Effector CD8-positive, alpha-beta T cell (primary cell): ENCODE data around the gene ZNF655.
"Not testable (repeated sequence)": the region's sequence is repeated elsewhere in the genome, so short reads cannot be mapped to it uniquely, and the experiment has no call there.

Experiments used
- DNase-seq: peaks from one replicate; lab custom pipeline; 2025; lab: John Stamatoyannopoulos, UW
- total RNA-seq, 4 experiments: gene quantifications; one replicate each; lab custom pipeline; 2026; lab: John Stamatoyannopoulos, UW

The ZNF655 gene
- total RNA-seq: 197 to 250 (median 248) reads per million in 4 experiments

- peak; percentile 91 for DNase-seq
These were observed at the start of gene ZNF655 for GRCh38 chr7:99558306-99559174. Gene ZNF655 (plus strand): TSS chr7:99558642. CDS start chr7:99560560, 1,918 bp downstream.

DNA sequence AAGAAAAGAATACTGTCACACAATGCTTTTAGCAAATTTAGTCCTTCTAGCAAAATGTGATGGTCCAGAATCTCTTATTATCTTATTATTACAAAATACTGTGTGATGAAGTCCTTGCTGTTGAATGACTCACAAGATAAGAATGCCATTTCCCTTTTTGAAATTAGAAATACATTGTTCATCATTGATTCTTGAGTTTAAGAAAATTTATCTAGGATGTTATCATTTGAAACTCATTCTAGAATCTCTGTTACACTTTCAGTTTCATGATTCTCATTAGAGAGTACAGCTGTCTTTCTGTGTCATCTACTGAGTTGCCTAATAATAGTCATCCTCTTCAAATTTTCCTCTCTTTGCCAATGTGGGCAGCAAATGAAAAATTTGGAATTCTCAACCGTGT lies 44.4 kb upstream of the ZNF655 start:
- DNase-seq: no peak

- DNase-seq: no peak
These were observed 37.0 kb upstream of the ZNF655 start for GRCh38 chr7:99521399-99521798.

- DNase-seq: no peak
These were observed 32.6 kb upstream of the ZNF655 start for GRCh38 chr7:99525713-99526440.

- no peak for DNase-seq
These were observed 27.1 kb upstream of the ZNF655 start for GRCh38 chr7:99531354-99531765.

- no peak for DNase-seq
These were observed 22.8 kb upstream of the ZNF655 start for GRCh38 chr7:99535667-99536066.

- no peak for DNase-seq
These were observed 19.1 kb upstream of the ZNF655 start for GRCh38 chr7:99539213-99539811.

DNA sequence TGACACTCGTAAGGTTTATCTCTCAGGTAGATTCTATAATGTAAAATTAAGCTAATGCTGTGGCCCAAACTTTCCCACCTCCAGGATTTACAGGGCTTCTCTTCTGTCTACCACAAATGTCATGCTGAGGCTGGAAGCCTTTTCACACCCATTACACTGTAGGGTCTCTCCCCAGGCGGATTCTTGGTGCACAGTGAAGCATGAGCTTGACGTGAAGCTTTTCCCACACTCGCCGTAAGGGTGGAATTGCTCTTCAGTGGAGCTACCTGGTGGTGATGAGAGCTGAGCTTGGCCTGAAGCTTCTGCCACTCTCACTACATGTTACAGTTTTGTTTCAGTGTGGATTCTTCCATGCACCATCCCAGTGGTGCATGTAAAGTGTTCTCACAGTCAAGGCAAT lies 17.9 kb upstream of the ZNF655 start:
- no peak for DNase-seq

DNA sequence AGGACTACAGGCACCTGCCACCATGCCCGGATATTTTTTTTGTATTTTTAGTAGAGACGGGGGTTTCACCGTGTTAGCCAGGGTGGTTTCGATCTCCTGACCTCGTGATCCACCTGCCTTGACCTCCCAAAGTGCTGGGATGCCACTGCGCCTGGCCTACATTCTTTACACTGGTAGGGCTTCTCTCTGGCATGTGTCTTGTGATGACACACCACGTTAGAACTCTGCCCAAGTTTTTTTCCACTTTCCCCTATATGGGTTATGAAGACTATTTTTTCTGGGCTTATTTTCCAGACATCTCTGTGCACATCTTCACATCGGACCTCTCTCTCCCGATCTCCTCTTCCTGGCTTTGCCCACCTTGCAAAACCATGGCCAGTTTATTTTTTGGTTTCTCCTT lies 17.2 kb upstream of the ZNF655 start:
- DNase-seq: no peak

DNA sequence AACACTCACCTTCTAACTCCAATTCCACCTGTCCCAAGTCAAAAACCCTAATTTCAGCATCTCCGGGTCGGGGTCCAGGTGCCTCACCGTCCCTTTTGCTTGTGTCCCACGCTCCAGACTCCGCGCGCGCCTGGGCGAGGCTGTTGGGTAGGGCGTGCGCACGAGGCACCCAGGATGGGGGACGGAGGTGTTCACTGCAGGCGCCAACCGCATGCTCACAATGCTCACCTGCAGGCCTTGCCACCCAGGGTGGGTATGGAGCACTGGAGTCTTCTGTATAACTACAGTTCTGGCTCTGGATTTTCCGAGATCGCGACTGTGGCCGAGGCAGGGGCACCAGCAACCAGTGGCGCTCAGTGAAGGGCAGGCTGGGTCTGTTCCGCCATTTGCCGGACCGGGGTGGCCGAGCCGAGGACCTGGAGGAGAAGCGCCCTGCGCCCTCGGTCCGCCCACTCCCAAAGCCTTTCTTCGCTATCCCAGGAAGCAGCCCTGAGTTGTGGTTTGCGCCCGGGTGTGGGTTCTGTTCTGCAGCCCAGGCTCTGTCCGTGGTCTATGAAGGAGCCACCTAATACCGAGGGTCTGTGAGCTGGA lies 15.3 kb upstream of the ZNF655 start:
- no peak for DNase-seq

DNA sequence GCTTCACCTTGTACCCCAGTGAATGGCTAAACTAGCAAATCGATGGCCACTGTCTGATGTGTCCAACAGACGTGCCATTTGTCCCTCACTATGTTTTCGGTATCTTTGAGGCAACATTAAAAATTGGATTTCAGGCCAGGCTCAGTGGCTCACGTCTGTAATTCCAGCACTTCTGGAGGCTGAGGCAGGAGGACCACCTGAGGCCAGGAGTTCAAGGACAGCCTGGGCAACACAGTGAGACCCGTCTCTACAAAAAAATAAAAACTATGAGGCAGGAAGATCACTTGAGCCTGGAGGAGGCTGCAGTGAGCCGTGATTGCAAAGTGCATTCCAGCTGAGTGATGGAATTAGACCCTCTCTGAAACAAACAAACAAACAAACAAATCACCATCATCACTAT lies 14.5 kb upstream of the ZNF655 start:
- no peak for DNase-seq

- DNase-seq: not testable (repeated sequence)
These were observed 13.1 kb upstream of the ZNF655 start for GRCh38 chr7:99545308-99545707.

DNA sequence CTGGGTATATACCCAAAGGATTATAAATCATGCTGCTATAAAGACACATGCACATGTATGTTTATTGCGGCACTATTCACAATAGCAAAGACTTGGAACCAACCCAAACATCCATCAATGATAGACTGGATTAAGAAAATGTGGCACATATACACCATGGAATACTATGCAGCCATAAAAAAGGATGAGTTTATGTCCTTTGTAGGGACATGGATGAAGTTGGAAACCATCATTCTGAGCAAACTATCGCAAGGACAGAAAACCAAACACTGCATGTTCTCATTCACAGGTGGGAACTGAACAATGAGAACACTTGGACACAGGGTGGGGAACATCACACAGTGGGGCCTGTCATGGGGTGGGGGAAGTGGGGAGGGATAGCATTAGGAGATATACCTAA lies 8.9 kb upstream of the ZNF655 start:
- DNase-seq: not testable (repeated sequence)

DNA sequence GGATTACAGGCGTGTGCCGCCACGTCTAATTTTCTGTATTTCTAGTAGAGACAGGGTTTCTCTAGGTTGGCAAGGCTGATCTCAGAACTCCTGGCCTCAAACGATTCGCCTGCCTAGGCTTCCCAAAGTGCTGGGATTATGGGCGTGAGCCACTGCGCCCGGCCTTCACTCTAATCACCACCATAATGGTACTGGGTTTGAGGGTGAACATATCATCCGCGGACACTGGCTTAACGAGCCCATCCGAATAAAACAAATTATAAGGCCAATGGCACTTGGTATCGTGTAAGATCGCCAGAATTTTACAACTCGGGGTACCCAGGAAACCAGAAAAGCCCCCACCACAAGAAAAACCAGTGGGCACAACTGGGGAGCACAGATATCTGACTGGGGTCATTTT lies 7.1 kb upstream of the ZNF655 start:
- no peak for DNase-seq

DNA sequence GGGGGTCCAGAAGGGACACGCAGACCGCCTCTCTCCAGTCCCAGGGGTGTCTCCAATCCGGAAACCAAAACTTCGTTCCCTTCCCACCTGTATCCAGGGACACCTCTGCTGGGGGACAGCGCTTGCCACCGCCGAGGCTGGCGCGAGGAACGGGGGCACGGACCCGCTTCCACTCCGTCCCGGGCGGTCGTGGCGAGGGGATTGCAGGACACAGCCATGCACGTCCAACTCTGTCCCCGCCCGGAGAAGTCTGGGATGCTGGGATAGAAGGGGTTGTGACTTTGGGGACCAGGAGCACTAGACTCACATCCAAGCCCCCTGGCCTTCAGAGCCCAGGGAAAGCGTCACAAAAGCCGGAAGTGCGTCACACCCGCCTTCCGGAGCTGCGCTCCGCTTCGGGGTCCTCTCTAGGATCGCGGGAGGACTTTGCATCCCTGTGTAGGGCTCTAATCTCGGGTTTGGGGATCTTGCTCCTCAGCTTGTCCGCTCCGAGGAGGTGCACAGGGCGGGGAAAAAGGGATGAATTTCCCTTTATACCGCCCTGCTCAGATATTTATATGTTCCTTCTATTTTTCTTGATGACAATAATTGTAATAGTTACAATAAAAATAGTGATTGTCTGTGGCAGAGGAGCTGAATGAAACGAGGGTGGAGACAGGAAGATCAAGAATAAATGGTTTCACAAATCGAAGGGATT lies 6.5 kb upstream of the ZNF655 start, which contains the start of gene FAM200A:
FAM200A (minus strand) TSS at position 348 of the 697 bp plus-strand sequence. CDS start 3,707 bp downstream, outside the sequence.
- DNase-seq: peak; percentile 75

DNA sequence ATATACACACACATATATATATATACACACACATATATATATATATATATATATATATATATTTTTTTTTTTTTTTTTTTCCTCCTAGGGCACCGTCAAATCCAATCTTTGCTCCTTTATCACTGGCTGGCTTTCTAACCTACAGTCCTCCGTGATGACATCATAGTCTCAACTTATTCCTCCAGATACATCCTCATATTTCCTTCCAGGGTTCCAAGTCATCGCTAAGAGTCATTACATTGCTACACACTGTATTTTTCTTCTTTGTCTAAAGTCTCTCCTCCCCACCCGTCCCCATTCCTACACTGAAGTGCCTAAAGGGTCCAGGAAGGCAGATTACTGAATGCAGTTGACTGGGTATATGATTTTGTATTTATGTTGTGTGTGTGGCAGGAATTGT lies 5.4 kb upstream of the ZNF655 start:
- DNase-seq: no peak

DNA sequence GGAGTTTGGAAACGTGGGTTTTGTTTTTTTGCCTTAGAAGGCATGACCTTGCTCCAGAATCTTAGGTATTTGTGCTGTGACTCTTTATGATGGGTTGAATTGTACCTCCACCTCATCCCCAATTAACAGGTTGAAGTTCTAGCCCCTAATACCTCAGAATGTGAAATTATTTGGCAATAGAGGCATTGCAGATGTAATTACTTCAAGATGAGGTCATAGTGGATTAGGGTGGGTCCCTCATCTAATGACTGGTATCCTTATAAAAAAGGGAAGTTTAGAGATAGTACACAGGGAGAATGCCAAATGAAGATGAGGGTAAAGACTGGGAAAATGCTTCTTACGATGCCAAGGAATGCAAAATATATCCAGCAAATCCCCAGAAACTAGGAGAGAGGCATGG lies 3.5 kb upstream of the ZNF655 start:
- no peak for DNase-seq

- DNase-seq: no peak
These were observed 1.2 kb upstream of the ZNF655 start for GRCh38 chr7:99557196-99557607.

GRCh38 chr7:99557940-99558305 lies 519 bp upstream of the ZNF655 start:
- no peak for DNase-seq

DNA sequence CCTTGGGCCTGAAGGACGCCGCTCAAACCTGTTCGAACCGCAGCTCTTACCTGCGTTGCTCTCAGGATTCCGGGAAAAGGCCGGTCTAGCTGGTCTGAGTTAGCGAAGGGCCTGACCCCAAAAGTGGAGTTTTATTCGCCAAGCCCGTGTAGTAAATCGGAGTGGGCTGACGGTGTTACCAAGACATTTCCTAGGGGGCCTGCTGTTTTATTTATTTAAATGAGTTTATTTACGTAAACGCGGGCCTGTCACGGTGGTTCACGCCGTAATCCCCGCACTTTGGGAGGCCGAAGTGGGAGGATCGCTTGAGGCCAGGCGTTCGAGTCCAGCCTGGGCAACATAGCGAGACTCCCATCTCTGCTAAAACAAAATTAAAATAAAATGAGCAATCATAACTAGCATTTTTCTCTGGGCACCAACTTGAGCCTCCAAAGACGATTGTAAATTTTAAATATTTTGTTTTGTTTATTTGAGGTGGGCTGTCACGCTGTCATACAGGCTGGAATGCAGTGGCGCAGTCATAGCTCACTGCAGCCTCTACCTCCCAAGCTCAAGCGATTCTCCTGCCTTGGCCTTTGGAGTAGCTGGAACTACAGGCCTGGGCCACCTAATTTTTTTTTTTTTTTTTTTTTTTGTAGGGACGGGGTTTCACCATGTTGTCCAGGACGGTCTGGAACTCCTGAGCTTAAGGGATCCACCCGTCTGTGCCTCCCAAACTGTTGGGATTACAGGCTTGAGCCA lies 903 bp downstream of the ZNF655 start:
- peak; percentile 8 for DNase-seq
